EL (cell line): ENCODE results near the gene ESPL1.
"Not testable (repeated sequence)": the region's sequence is repeated elsewhere in the genome, so short reads cannot be mapped to it uniquely, and the experiment has no call there.

Experiments
- DNase-seq: peaks from one replicate; pipeline ENCODE4 v3.0.0-alpha.2; 2016

ESPL1 gene

GRCh38 chr12:53306826-53307225 lies 38.7 kb downstream of the ESPL1 start:
- no peak for DNase-seq

- DNase-seq, result no peak
Observed at GRCh38 chr12:53308276-53308675, 40.2 kb downstream of the ESPL1 start.

- no peak for DNase-seq
Observed at GRCh38 chr12:53313996-53314395, 45.9 kb downstream of the ESPL1 start.

- no peak for DNase-seq
Observed at GRCh38 chr12:53320352-53321195, 52.5 kb downstream of the ESPL1 start.

GRCh38 chr12:53324113-53324778 lies 56.1 kb downstream of the ESPL1 start:
- no peak for DNase-seq

GRCh38 chr12:53324779-53325510 lies 56.8 kb downstream of the ESPL1 start:
- DNase-seq, result peak; percentile 93

- peak; percentile 27 for DNase-seq
Observed at GRCh38 chr12:53325511-53326061, 57.5 kb downstream of the ESPL1 start.

- DNase-seq, result no peak
Observed at GRCh38 chr12:53326460-53327185, 58.5 kb downstream of the ESPL1 start.

GRCh38 chr12:53327435-53328042 lies 59.4 kb downstream of the ESPL1 start:
- peak; percentile 26 for DNase-seq

- no peak for DNase-seq
Observed at GRCh38 chr12:53328043-53328435, 59.9 kb downstream of the ESPL1 start.

GRCh38 chr12:53330671-53331070 lies 62.6 kb downstream of the ESPL1 start:
- no peak for DNase-seq

GRCh38 chr12:53332339-53332738 lies 64.2 kb downstream of the ESPL1 start:
- not testable (repeated sequence) for DNase-seq

GRCh38 chr12:53332744-53333143 lies 64.6 kb downstream of the ESPL1 start:
- no peak for DNase-seq

- no peak for DNase-seq
Observed at GRCh38 chr12:53333289-53333688, 65.2 kb downstream of the ESPL1 start.

GRCh38 chr12:53333845-53334244 lies 65.7 kb downstream of the ESPL1 start:
- DNase-seq, result no peak

GRCh38 chr12:53334822-53335221 lies 66.7 kb downstream of the ESPL1 start:
- no peak for DNase-seq

- no peak for DNase-seq
Observed at GRCh38 chr12:53336181-53336681, 68.1 kb downstream of the ESPL1 start, which contains the start of gene SP7. TSS of gene SP7 (minus strand) at chr12:53336354. CDS start at chr12:53335646, 708 bp downstream.

GRCh38 chr12:53338017-53338416 lies 69.9 kb downstream of the ESPL1 start:
- DNase-seq, result no peak

- no peak for DNase-seq
Observed at GRCh38 chr12:53338916-53339315, 70.8 kb downstream of the ESPL1 start.

GRCh38 chr12:53340398-53340797 lies 72.3 kb downstream of the ESPL1 start:
- no peak for DNase-seq
